Colonic mucosa (tissue), 4 donors: ENCODE results near the gene MDN1. TPM values are rescaled to one million over a fixed set of nuclear protein-coding genes. Genes with fewer than 3 reads are reported as not detected.

Experiments
- DNase-seq: peaks from one replicate; pipeline ENCODE4 v3.0.0-alpha.2; 2020
- H3K27ac ChIP-seq: fragments of 200-600 bp; one replicate; pipeline ENCODE4 v1.8.0; 2021
- H3K27me3 ChIP-seq: fragments of 200-600 bp; one replicate; pipeline ENCODE4 v1.8.0; 2021
- H3K36me3 ChIP-seq: fragments of 200-600 bp; one replicate; pipeline ENCODE4 v1.8.0; 2021
- H3K4me1 ChIP-seq: fragments of 200-600 bp; one replicate; pipeline ENCODE4 v1.8.0; 2021; ENCODE audit warnings: mild to moderate bottlenecking
- H3K4me3 ChIP-seq: fragments of 200-600 bp; one replicate; pipeline ENCODE4 v1.8.0; 2021
- H3K9ac ChIP-seq, 2 donors: one replicate each; pipeline ENCODE4 v1.7.0; 2013; ENCODE audit warnings: control low read depth in 2 of 2, low read depth in 2 of 2, low read length in 2 of 2
- H3K9me3 ChIP-seq: fragments of 200-600 bp; one replicate; pipeline ENCODE4 v1.8.0; 2021
- CTCF ChIP-seq: fragments of 200-600 bp; IDR thresholded peaks from one replicate; pipeline ENCODE4 v1.8.0; 2022; ENCODE audit warnings: antibody characterized with exemption, mild to moderate bottlenecking
- intact Hi-C: fragments of 100-400 bp; cut with DNase I; formaldehyde crosslinking; loops from one replicate; pipeline ENCODE4 v1.14.1; 2022
- total RNA-seq, 2 donors: library from RNA; stranded (reverse); fragmentation: NEBNext Ultra II Directional in 1 of 2; extraction: Animal tissue kit (Norgen Biotek cat#: 25700) in 1 of 2; gene quantifications; one replicate each; pipeline ENCODE4 v1.2.1, GENCODE V29; 2021
- donor health status: healthy.
- donor health status: DM: no; HTN: no; CAD: no.
- donor health status: DM: no; HTN: no; CAD: no.

Gene MDN1
- total RNA-seq, 2 donors from 2014 or later, result 17.5 to 30.7 TPM

- no peak for TF ChIP-seq CTCF
- DNase-seq, result no peak
- no peak overlapping the region for H3K4me3 ChIP-seq
- intact Hi-C loops, result no loop called here
- no peaks in the 10 kb centered on the region for H3K9me3 ChIP-seq
- H3K27me3 ChIP-seq, result no peaks in the 10 kb centered on the region
- H3K27ac ChIP-seq, result no peak overlapping the region
- no peaks in the 10 kb centered on the region for H3K4me1 ChIP-seq
- H3K9ac ChIP-seq, result no peak overlapping the region
- no peaks in the 10 kb centered on the region for H3K36me3 ChIP-seq
Measured at GRCh38 chr6:89781070-89782034, 38.2 kb downstream of the MDN1 start.

GRCh38 chr6:89777455-89777854 is 42.1 kb downstream of the MDN1 start:
- H3K27me3 ChIP-seq, result no peaks in the 10 kb centered on the region
- intact Hi-C loops, result no loop called here
- no peak for DNase-seq
- TF ChIP-seq CTCF, result no peak
- H3K9me3 ChIP-seq, result no peaks in the 10 kb centered on the region
- no peak overlapping the region for H3K27ac ChIP-seq
- no peaks in the 10 kb centered on the region for H3K4me1 ChIP-seq
- H3K9ac ChIP-seq, result no peak overlapping the region
- H3K4me3 ChIP-seq, result no peak overlapping the region
- H3K36me3 ChIP-seq, result no peaks in the 10 kb centered on the region

- no peak overlapping the region for H3K27ac ChIP-seq
- H3K9me3 ChIP-seq, result no peaks in the 10 kb centered on the region
- intact Hi-C loops, result no loop called here
- no peaks in the 10 kb centered on the region for H3K36me3 ChIP-seq
- no peaks in the 10 kb centered on the region for H3K27me3 ChIP-seq
- H3K9ac ChIP-seq, result no peak overlapping the region
- H3K4me3 ChIP-seq, result no peak overlapping the region
- no peaks in the 10 kb centered on the region for H3K4me1 ChIP-seq
- no peak for TF ChIP-seq CTCF
- DNase-seq, result no peak
Measured at GRCh38 chr6:89776583-89777233, 42.9 kb downstream of the MDN1 start.

- Histone ChIP-seq H3K4me3 (no peak overlapping the region), H3K27me3 (no peaks in the 10 kb centered on the region), H3K36me3 (no peaks in the 10 kb centered on the region), H3K9me3 (no peaks in the 10 kb centered on the region), H3K27ac (no peak overlapping the region), H3K9ac (no peak overlapping the region), H3K4me1 (no peaks in the 10 kb centered on the region)
- intact Hi-C loops, result no loop called here
- no peak for DNase-seq
- TF ChIP-seq CTCF, result no peak
Measured at GRCh38 chr6:89775150-89775549, 44.4 kb downstream of the MDN1 start.

- TF ChIP-seq CTCF, result no peak
- H3K9me3 ChIP-seq, result no peaks in the 10 kb centered on the region
- intact Hi-C loops, result no loop called here
- no peak overlapping the region for H3K9ac ChIP-seq
- H3K36me3 ChIP-seq, result no peaks in the 10 kb centered on the region
- DNase-seq, result no peak
- no peak overlapping the region for H3K4me3 ChIP-seq
- no peaks in the 10 kb centered on the region for H3K4me1 ChIP-seq
- no peak overlapping the region for H3K27ac ChIP-seq
- no peaks in the 10 kb centered on the region for H3K27me3 ChIP-seq
Measured at GRCh38 chr6:89769572-89769971, 50.0 kb downstream of the MDN1 start.
